ENCODE data around the gene FRMD4A.

Gene FRMD4A

DNA sequence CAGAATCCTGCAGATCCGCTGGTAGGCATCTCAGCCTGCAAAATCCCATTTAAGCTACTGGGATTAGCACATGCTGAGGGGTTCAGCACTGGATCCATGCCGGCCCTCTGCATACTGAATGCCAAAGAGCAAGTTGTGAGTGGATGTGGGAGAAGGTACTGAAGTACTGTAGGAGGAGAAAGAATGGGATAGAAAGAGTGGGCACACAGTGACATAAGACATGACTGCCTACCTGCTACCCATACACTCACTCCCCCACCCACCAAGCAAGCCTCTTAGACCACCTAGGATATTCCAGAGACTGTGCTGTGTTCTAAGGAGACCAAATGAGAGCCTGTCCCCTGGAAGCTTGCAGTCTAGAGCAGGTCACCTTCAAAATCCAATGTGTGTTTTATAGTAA lies 215.9 kb downstream of the FRMD4A start:
- DNase-seq = no peak
- no peaks in the 10 kb centered on the region for H3K36me3 ChIP-seq
- no peaks in the 10 kb centered on the region for H3K9me3 ChIP-seq
- no peaks in the 10 kb centered on the region for H3K4me1 ChIP-seq
- TF ChIP-seq, protein P1, sequence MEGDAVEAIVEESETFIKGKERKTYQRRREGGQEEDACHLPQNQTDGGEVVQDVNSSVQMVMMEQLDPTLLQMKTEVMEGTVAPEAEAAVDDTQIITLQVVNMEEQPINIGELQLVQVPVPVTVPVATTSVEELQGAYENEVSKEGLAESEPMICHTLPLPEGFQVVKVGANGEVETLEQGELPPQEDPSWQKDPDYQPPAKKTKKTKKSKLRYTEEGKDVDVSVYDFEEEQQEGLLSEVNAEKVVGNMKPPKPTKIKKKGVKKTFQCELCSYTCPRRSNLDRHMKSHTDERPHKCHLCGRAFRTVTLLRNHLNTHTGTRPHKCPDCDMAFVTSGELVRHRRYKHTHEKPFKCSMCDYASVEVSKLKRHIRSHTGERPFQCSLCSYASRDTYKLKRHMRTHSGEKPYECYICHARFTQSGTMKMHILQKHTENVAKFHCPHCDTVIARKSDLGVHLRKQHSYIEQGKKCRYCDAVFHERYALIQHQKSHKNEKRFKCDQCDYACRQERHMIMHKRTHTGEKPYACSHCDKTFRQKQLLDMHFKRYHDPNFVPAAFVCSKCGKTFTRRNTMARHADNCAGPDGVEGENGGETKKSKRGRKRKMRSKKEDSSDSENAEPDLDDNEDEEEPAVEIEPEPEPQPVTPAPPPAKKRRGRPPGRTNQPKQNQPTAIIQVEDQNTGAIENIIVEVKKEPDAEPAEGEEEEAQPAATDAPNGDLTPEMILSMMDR (IDR thresholded peaks at IDR 0.05; ENCODE audit: low read depth, low read length) = no peak
- H3K4me3 ChIP-seq (ENCODE audit: low read depth, low read length) = no peak overlapping the region
- H3K27me3 ChIP-seq = no peaks in the 10 kb centered on the region

DNA sequence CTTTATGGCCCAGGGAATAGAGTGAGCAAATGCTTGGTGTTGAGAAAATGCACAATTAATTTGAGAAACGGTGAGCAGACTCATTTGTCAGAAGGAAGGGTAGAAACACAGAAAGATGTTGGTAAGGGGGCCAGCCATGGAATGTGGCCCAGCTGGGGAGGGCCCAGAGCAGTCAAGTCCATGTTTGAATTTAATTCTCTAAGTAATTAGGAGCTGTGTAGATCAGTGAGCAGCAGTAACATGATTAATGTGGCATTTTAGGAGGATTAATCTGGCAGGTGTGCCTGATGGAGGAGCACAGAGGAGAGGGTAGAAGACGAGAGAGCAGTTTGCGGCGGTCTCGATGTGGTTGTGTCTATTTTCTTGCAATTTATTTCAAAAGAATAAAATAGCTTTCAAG lies 218.7 kb downstream of the FRMD4A start:
- Histone ChIP-seq H3K9me3 (no peaks in the 10 kb centered on the region), H3K4me3 (ENCODE audit: low read depth, low read length) (no peak overlapping the region), H3K27me3 (no peaks in the 10 kb centered on the region), H3K36me3 (no peaks in the 10 kb centered on the region), H3K4me1 (no peaks in the 10 kb centered on the region)
- no peak for DNase-seq
- TF ChIP-seq, protein P1 (IDR thresholded peaks at IDR 0.05; ENCODE audit: low read depth, low read length) = no peak

DNA sequence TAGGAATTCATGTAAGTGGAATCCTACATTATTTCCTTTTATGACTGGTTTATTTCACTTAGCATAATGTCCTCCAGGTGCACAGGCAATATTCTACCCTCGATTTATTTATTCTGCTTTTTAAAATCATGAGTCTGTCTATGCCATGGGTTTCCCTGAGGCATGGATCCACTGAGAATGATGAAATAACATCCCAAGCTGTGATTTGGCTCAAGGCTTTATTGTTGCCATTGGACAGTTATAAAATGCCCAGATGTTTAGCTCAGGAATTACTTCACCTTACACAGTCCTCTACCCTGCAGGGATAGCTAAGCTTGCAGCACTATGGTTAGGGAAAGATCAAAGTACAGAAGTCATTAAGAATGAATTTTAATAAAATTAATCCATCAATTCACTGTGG lies 219.5 kb downstream of the FRMD4A start:
- TF ChIP-seq, protein P1 (IDR thresholded peaks at IDR 0.05; ENCODE audit: low read depth, low read length) = no peak

DNA sequence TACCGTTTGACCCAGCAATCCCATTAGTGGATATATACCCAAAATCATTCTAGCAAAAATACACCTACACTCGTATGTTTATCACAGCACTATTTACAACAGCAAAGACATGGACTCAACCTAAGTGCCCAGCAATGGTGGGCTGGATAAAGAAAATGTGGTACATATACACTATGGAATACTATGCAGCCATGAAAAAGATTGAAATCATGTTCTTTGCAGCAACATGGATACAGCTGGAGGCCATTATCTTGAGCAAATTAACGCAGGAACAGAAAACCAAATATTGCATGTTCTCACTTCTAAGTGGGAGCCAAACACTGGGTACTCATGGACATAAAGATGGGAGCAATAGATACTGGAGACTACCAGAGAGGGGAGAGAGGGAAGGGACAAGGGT lies 223.9 kb downstream of the FRMD4A start:
- no peak overlapping the region for H3K4me3 ChIP-seq (ENCODE audit: low read depth, low read length)
- H3K4me1 ChIP-seq = no peaks in the 10 kb centered on the region
- H3K36me3 ChIP-seq = no peaks in the 10 kb centered on the region
- no peaks in the 10 kb centered on the region for H3K27me3 ChIP-seq
- no peaks in the 10 kb centered on the region for H3K9me3 ChIP-seq
- TF ChIP-seq, protein P1 (IDR thresholded peaks at IDR 0.05; ENCODE audit: low read depth, low read length) = no peak
- no peak for DNase-seq

More for the DNA sequence above, 219.5 kb downstream of the FRMD4A start:
- no peak overlapping the region for H3K4me3 ChIP-seq (ENCODE audit: low read depth, low read length)
- no peaks in the 10 kb centered on the region for H3K4me1 ChIP-seq
- no peaks in the 10 kb centered on the region for H3K27me3 ChIP-seq
- no peaks in the 10 kb centered on the region for H3K9me3 ChIP-seq
- H3K36me3 ChIP-seq = no peaks in the 10 kb centered on the region
- DNase-seq = no peak

DNA sequence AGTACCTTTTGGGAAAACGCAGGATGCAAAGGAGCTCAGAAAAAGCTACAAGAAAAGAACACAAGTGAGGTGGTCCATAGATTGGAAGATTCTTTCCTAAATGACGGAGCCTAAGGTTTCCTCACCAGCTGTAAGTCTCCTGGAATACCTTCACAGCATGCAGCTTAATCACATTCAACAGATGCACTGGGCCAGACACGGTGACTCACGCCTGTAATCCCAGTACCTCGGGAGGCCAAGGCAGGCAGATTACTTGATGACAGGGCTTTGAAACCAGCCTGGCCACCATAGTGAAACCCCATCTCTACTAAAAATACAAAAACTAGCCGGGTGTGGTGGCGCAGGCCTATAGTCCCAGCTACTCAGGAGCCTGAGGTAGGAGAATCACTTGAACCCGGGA lies 228.7 kb downstream of the FRMD4A start:
- no peaks in the 10 kb centered on the region for H3K4me1 ChIP-seq
- no peaks in the 10 kb centered on the region for H3K27me3 ChIP-seq
- TF ChIP-seq, protein P1 (IDR thresholded peaks at IDR 0.05; ENCODE audit: low read depth, low read length) = no peak
- no peaks in the 10 kb centered on the region for H3K36me3 ChIP-seq
- DNase-seq = no peak
- H3K4me3 ChIP-seq (ENCODE audit: low read depth, low read length) = no peak overlapping the region
- H3K9me3 ChIP-seq = no peaks in the 10 kb centered on the region

DNA sequence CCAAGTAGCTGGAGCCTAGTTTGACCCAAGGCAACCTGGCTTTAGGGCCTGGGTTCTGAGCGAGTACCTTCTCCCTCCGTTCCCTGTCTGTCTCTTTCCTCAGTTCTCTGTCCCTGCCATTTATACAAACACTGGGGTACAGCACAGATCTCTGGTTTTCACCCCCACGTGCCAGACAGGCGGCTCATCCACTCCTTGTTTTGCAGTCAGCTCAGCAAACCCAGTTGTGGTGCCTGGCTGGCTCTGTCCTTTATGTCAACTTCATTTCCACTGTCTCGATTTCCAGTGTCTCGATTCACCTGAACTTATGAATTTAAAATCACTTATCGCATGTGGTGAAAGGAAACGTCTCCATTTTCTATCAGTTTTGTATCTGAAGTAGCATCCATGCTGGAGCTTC lies 230.8 kb downstream of the FRMD4A start:
- H3K4me3 ChIP-seq (ENCODE audit: low read depth, low read length) = no peak overlapping the region
- H3K36me3 ChIP-seq = no peaks in the 10 kb centered on the region
- no peaks in the 10 kb centered on the region for H3K4me1 ChIP-seq
- no peak for DNase-seq
- no peaks in the 10 kb centered on the region for H3K9me3 ChIP-seq
- TF ChIP-seq, protein P1 (IDR thresholded peaks at IDR 0.05; ENCODE audit: low read depth, low read length) = no peak
- H3K27me3 ChIP-seq = no peaks in the 10 kb centered on the region

Measured in BE2C (cell line).